ENCODE data around the gene GRM5.
"Not testable (repeated sequence)": the region's sequence is repeated elsewhere in the genome, so short reads cannot be mapped to it uniquely, and the experiment has no call there.

GRM5 gene

GRCh38 chr11:88979641-88980040 is 86.1 kb downstream of the GRM5 start:
- no peak for DNase-seq (ENCODE audit: low read depth, low spot score)
- no peak overlapping the region for H3K4me3 ChIP-seq (ENCODE audit: low read length)

DNA sequence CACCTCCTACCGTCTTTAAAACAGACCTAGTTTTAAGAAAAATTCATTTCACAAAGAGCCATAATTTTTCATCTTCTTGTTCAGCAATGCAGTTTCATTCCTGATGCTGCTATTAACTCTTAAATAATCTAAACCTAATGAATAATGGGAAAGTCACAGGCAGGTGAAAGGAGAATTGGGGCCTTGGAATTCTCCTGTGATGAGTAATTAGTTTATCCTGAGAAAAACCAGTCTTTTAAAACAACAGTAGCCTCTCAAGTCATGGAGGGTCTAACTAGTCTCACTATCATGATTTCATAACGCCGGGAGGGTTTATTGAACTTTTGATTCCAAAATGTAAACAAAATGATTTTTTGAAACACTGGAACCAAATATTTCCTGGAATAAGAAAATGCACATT is 86.8 kb downstream of the GRM5 start:
- DNase-seq (ENCODE audit: low read depth, low spot score); H3K4me3 ChIP-seq (ENCODE audit: low read length): not testable (repeated sequence)

GRCh38 chr11:88975441-88975840 is 90.3 kb downstream of the GRM5 start:
- not testable (repeated sequence) for H3K4me3 ChIP-seq (ENCODE audit: low read length); DNase-seq (ENCODE audit: low read depth, low spot score)

GRCh38 chr11:88972210-88972609 is 93.6 kb downstream of the GRM5 start:
- no peak for DNase-seq (ENCODE audit: low read depth, low spot score)
- no peak overlapping the region for H3K4me3 ChIP-seq (ENCODE audit: low read length)

- not testable (repeated sequence) for DNase-seq (ENCODE audit: low read depth, low spot score); H3K4me3 ChIP-seq (ENCODE audit: low read length)
Observed at GRCh38 chr11:88961621-88962020, 104.2 kb downstream of the GRM5 start.

- DNase-seq (ENCODE audit: low read depth, low spot score); H3K4me3 ChIP-seq (ENCODE audit: low read length): not testable (repeated sequence)
Observed at GRCh38 chr11:88959857-88960256, 105.9 kb downstream of the GRM5 start.

GRCh38 chr11:88950975-88951374 is 114.8 kb downstream of the GRM5 start:
- no peak for DNase-seq (ENCODE audit: low read depth, low spot score)
- H3K4me3 ChIP-seq (ENCODE audit: low read length): no peak overlapping the region

DNA sequence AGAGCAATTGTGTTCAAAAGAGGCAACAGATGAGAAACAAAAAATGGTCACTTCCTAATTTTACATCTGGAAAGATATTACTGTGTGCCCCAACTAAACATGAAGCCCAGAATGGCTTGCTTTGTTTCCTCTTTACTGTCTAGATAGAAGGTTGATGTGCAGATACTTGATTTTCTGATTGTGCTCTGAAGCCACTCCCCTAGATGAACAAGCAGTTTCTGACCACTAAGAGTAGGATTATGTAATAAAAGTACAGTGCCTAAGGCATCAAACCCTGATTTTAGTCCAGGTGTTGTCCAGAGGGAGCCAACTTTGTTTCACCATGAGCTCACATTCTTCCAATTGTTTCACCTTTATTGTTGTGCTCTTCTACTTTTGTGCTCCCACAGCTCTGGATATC is 116.9 kb downstream of the GRM5 start:
- DNase-seq (ENCODE audit: low read depth, low spot score); H3K4me3 ChIP-seq (ENCODE audit: low read length): not testable (repeated sequence)

DNA sequence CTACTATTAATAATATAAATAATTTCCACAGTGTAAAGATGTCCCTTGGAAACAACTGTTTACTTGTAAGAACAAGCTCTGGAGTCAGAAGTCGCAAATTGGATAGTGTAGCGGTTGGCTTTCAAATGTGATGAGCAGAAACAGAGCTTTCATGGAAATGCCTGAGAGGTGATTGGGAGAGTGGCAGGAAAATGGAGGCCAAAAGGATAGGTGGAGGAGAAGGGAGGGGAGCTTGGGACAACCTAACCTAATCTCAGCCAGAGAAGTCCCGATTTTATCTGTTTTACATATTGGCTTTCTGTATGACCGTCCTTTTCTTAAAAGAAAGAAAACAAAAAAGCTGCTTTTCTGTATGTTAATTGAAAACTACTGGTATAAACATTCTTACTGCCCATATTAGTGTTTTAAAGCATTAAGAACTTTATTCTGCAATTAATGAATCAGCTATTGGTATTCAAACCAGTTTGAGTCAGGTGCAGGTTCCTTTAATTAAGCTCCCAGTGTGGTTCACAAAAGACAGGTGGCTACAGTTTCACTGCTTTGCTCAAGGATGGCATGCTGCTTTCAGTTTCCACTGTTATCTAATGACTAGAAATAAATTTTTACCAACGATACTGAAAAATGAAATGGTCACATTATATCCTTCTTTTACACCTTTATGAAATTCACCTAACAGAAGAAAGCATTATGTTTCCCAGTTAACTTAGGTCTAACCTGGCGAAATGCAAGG is 117.8 kb downstream of the GRM5 start:
- DNase-seq (ENCODE audit: low read depth, low spot score); H3K4me3 ChIP-seq (ENCODE audit: low read length): not testable (repeated sequence)

DNA sequence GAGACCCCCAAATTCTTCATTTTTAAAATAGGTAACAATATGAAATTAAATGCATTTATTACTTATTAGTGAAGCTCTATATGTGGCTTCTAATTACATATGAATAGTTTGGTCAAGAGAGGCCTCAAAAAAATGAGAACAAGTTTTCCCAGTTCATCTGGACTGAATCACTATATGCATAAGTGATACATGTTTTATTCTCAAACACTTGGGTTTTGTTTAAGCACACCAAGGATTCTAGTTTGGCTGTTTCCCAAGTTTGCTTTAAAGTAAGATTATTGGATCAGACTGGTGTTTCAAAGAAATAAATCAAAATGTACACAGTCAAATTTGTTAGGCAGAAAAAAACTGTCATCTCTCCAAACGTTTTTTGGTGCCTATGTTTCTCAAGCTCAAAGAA is 136.1 kb downstream of the GRM5 start:
- not testable (repeated sequence) for DNase-seq (ENCODE audit: low read depth, low spot score); H3K4me3 ChIP-seq (ENCODE audit: low read length)

GRCh38 chr11:88917065-88917464 is 148.7 kb downstream of the GRM5 start:
- H3K4me3 ChIP-seq (ENCODE audit: low read length); DNase-seq (ENCODE audit: low read depth, low spot score): not testable (repeated sequence)

- no peak overlapping the region for H3K4me3 ChIP-seq (ENCODE audit: low read length)
- DNase-seq (ENCODE audit: low read depth, low spot score): no peak
Observed at GRCh38 chr11:88909500-88909899, 156.3 kb downstream of the GRM5 start.

DNA sequence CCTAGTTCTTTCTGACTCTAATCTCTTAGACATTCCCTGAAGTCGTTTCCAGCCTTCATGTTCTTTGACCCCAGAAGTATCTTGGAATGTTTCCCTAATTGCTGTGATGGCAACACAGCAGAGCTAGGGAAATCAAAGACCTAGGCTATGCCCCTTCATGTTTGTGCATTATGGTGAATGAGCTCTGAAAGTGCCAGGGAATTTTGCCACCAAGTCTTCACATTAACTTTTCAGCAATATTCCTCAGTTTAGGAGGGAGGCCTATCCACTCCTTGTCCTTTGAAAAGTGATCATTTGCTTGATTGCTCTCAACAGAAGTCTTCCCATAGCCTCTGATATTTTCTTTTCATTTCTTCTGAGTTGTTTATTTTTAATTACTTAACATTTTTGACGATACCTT is 164.3 kb downstream of the GRM5 start:
- DNase-seq (ENCODE audit: low read depth, low spot score); H3K4me3 ChIP-seq (ENCODE audit: low read length): not testable (repeated sequence)

DNA sequence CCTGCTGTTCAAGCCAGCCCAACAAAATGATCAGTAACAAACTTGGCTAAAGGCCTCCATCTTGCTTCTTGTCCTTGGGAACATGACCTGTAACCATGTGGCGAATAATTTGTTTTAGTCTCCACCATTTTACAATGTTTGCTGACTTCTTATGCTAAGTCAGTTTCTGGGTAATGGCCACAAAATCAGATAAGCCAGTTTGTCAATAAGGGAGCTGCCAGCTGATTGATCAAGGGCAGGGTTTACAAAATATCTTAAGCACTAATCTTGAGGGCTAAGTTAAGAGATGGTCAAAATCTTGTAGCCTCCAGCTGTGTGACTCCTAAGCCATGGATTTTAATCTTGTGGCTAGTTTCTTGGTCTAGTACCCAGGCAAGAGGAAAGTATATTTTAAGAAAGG is 176.9 kb downstream of the GRM5 start:
- not testable (repeated sequence) for DNase-seq (ENCODE audit: low read depth, low spot score); H3K4me3 ChIP-seq (ENCODE audit: low read length)

- peak; percentile 71 for DNase-seq (ENCODE audit: low read depth, low spot score)
- H3K4me3 ChIP-seq (ENCODE audit: low read length): no peak overlapping the region
Observed at GRCh38 chr11:88886796-88887195, 179.0 kb downstream of the GRM5 start.

DNA sequence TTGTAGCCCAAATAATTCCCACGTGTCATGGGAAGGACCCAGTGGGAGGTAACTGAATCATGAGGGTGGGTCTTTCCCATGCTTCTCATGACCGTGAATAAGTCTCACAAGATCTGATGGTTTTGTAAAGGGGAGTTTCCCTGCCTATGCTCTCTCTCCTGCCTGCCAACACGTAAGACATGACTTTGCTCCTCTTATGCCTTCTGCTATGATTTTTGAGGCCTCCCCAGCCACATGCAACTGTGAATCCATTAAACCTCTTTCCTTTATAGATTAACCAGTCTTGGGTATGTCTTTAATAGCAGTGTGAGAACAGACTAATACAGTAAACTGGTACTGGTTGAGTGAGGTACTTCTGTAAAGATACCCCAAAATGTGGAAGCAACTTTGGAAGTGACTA is 183.0 kb downstream of the GRM5 start:
- H3K4me3 ChIP-seq (ENCODE audit: low read length); DNase-seq (ENCODE audit: low read depth, low spot score): not testable (repeated sequence)

DNA sequence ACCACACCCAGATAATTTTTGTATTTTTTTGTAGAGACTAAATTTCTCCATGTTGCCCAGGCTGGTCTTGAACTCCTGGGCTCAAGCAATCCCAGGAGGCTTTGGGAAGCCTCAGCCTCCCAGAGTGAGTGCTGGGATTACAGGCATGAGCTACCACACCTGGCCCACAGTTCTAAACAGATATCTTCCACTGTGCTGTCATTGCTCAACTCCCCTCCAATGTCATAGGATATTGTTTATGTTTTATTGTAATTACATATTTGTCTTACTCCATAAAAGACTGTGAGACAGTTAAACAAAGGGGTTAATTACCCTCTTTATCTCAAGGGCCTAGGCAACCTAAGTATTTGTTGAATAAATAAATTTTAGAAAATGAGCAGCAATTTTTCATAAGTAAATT is 204.2 kb downstream of the GRM5 start:
- DNase-seq (ENCODE audit: low read depth, low spot score): no peak

DNA sequence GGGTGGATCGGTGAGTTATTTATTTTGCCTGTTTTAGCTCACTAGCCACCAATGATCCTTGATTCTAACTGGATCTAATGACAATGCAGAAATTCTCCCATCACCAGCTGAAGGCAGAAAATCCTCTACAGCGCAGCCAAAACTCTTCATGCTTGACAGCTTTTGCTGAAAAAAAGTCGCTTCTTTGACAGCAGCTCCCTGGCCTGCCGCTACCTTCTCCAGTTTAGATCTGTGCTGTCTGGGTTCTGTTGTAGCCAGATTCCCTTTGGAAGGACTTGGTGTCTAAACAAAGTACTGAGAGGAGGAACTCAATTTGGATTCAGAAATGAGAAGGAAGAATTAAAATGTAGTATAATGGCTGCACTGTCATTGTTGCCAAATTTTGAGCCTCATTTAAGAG is 205.4 kb downstream of the GRM5 start:
- not testable (repeated sequence) for DNase-seq (ENCODE audit: low read depth, low spot score); H3K4me3 ChIP-seq (ENCODE audit: low read length)

More for the DNA sequence above, 204.2 kb downstream of the GRM5 start:
- H3K4me3 ChIP-seq (ENCODE audit: low read length): no peak overlapping the region

DNA sequence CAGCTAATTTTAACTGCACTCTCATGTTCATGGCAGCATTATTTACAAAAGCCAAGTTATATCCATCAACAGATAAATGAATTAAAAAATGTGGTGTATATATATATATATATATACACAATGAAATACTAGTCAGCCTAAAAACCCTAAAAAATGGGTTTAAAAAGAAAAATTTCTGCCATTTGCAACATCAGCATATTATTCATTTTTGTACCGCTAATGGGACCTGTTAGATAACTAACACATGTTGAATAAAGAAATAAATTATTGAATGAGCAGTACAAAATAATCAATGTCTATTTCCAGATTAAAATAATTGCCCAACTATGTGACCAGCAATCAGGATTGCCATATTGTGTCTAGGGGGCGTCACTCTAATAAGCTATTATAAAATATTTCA is 211.8 kb downstream of the GRM5 start:
- DNase-seq (ENCODE audit: low read depth, low spot score); H3K4me3 ChIP-seq (ENCODE audit: low read length): not testable (repeated sequence)

DNA sequence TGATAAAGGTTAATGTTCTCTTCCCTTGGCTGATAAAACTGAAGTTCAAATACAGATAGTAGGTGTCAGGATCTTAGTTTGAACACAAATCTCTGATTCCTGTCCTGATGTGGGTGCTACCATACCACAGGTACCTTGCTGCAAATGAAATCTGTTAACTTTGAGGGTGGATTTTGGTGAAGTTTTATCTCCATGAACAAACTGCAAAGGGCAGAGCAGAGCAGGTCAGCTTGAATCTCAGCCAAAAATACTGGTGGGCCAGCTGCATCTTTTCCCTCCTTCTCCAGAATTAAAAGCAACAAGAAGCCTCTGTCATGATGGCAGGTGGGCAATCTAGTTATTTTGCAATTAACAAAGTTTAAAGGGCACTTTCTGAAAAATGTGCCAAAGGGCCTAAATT is 214.2 kb downstream of the GRM5 start:
- H3K4me3 ChIP-seq (ENCODE audit: low read length); DNase-seq (ENCODE audit: low read depth, low spot score): not testable (repeated sequence)

GRCh38 chr11:88849773-88850172 is 216.0 kb downstream of the GRM5 start:
- DNase-seq (ENCODE audit: low read depth, low spot score); H3K4me3 ChIP-seq (ENCODE audit: low read length): not testable (repeated sequence)
